GM12878 (cell line): ENCODE results near the gene PRMT3. TPM values are rescaled to one million over a fixed set of nuclear protein-coding genes. Genes with fewer than 3 reads are reported as not detected.

ENCODE experiments used
- ATAC-seq: fragments of 200-7000 bp; cut with Tn5 transposase; 3 replicates; pipeline ENCODE4 v1.9.1; 2020; ENCODE audit warnings: mild to moderate bottlenecking, moderate library complexity
- BruUV-seq: library from RNA; stranded (reverse); fragments of 400-500 nt; replicated peaks from 2 replicates; lab custom pipeline; 2021; lab: Mats Ljungman, UMichigan
- CTCF ChIA-PET: fragments of 300-600 bp; sonication (Branson Sonifier 250); formaldehyde crosslinking; extraction: SDS; loops from one replicate; lab custom pipeline; 2021; ENCODE audit warnings: inconsistent platforms; lab: Yijun Ruan, JAX
- POLR2A ChIA-PET: fragments of 350-600 bp; formaldehyde crosslinking; extraction: SDS; loops from one replicate; lab custom pipeline; 2021; ENCODE audit warnings: inconsistent platforms; lab: Charles Lee
- RAD21 ChIA-PET: fragments of 300-600 bp; sonication (Branson Sonifier 250); formaldehyde crosslinking; loops from one replicate; lab custom pipeline; 2023; ENCODE audit warnings: antibody characterized with exemption; ENCODE audit not compliant: unreplicated experiment; lab: Charles Lee
- SMC1A ChIA-PET: fragments of 300-600 bp; sonication (Branson Sonifier 250); formaldehyde crosslinking; loops from one replicate; lab custom pipeline; 2023; ENCODE audit not compliant: unreplicated experiment, uncharacterized antibody; lab: Charles Lee
- DNase-seq: peaks from one replicate; pipeline ENCODE4 v3.0.0-alpha.2; 2011; ENCODE audit warnings: low read depth, low spot score
- FAIRE-seq: peaks from 3 replicates; lab custom pipeline; 2011; peaks lifted over from hg19 to GRCh38; lab: Jason Lieb, UNC
- H2AFZ ChIP-seq: 2 replicates; pipeline ENCODE4 v1.6.0; 2011; ENCODE audit warnings: low read depth, low read length, control low read depth; ENCODE audit not compliant: control insufficient read depth
- H3K27ac ChIP-seq: 2 replicates; pipeline ENCODE4 v1.5.1; 2011; ENCODE audit warnings: control low read depth; ENCODE audit not compliant: control insufficient read depth, insufficient read depth
- H3K27me3 ChIP-seq, 2 experiments: replicated peaks in 1 of 2; 2 replicates each; pipeline versions ENCODE4 v1.6.0 to v1.6.1; 2011; ENCODE audit warnings: low read length in 1 of 2; ENCODE audit not compliant: control insufficient read depth in 2 of 2, insufficient read depth in 2 of 2
- H3K36me3 ChIP-seq, 2 experiments: 2 replicates each; pipeline ENCODE4 v1.5.1; 2011; ENCODE audit warnings: low read length in 1 of 2; ENCODE audit not compliant: control insufficient read depth in 2 of 2, insufficient read depth in 2 of 2
- H3K4me1 ChIP-seq: 2 replicates; pipeline ENCODE4 v1.6.1; 2011; ENCODE audit warnings: mild to moderate bottlenecking, low read length, moderate library complexity, mixed read lengths; ENCODE audit not compliant: control insufficient read depth, insufficient read depth
- H3K4me2 ChIP-seq: 2 replicates; pipeline ENCODE4 v1.6.0; 2011; ENCODE audit warnings: control low read depth; ENCODE audit not compliant: control insufficient read depth, insufficient read depth
- H3K4me3 ChIP-seq: fragments of 200-600 bp; sonication (generic); 2 replicates; pipeline ENCODE4 v1.5.1; 2016
- H3K79me2 ChIP-seq: 2 replicates; pipeline ENCODE4 v1.6.0; 2011; ENCODE audit warnings: low read length; ENCODE audit not compliant: control insufficient read depth, insufficient read depth
- H3K9ac ChIP-seq: 2 replicates; pipeline ENCODE4 v1.8.0; 2011; ENCODE audit warnings: low read length, control low read depth, mixed read lengths; ENCODE audit not compliant: control insufficient read depth, insufficient read depth
- H3K9me3 ChIP-seq: replicated peaks from 3 replicates; pipeline ENCODE4 v1.5.1; 2011; ENCODE audit warnings: mild to moderate bottlenecking, low read length; ENCODE audit not compliant: control insufficient read depth, insufficient read depth
- H4K20me1 ChIP-seq: 2 replicates; pipeline ENCODE4 v1.6.0; 2011; ENCODE audit not compliant: control insufficient read depth, insufficient read depth
- BACH1 ChIP-seq: fragments of 450-650 bp; IDR thresholded peaks from 2 replicates; pipeline ENCODE4 v1.6.1; 2017; ENCODE audit warnings: mild to moderate bottlenecking, borderline replicate concordance
- BCL11A ChIP-seq: IDR thresholded peaks from 2 replicates; pipeline ENCODE4 v1.6.1; 2011; ENCODE audit warnings: low read depth, low read length
- BHLHE40 ChIP-seq, 2 experiments: fragments of 450-650 bp in 1 of 2; IDR thresholded peaks; 2 replicates each; pipeline ENCODE4 v1.6.1; 2011 to 2017; ENCODE audit warnings: low read depth in 2 of 2, borderline replicate concordance in 1 of 2, improper control_type of control experiment in 1 of 2, low read length in 1 of 2, mild to moderate bottlenecking in 1 of 2
- CHD2 ChIP-seq: IDR thresholded peaks from 2 replicates; pipeline ENCODE4 v1.6.1; 2011; ENCODE audit warnings: low read depth, low read length, improper control_type of control experiment, borderline replicate concordance
- EGR1 ChIP-seq, 2 experiments: IDR thresholded peaks; 1 replicate in 1 of 2; 2 replicates in 1 of 2; pipeline ENCODE4 v1.6.1; 2011 to 2012; ENCODE audit warnings: low read depth in 2 of 2, low read length in 2 of 2, borderline replicate concordance in 1 of 2, mild to moderate bottlenecking in 1 of 2, moderate library complexity in 1 of 2
- GATAD2B ChIP-seq: fragments of 450-650 bp; conservative IDR thresholded peaks from 2 replicates; pipeline ENCODE4 v1.6.1; 2017; ENCODE audit warnings: low read depth, mild to moderate bottlenecking, moderate library complexity
- HDAC2 ChIP-seq: fragments of 200-600 bp; sonication (generic); IDR thresholded peaks from 2 replicates; pipeline ENCODE4 v1.6.1; 2017
- HDGF ChIP-seq: fragments of 450-650 bp; IDR thresholded peaks from 2 replicates; pipeline ENCODE4 v1.6.1; 2016; ENCODE audit warnings: antibody characterized with exemption
- NFXL1 ChIP-seq: fragments of 450-650 bp; IDR thresholded peaks from 2 replicates; pipeline ENCODE4 v1.6.1; 2017; ENCODE audit warnings: antibody characterized with exemption, mild to moderate bottlenecking, borderline replicate concordance
- SMARCA5 ChIP-seq: fragments of 450-650 bp; IDR thresholded peaks from 2 replicates; pipeline ENCODE4 v1.6.1; 2017; ENCODE audit warnings: mild to moderate bottlenecking
- TARDBP ChIP-seq: IDR thresholded peaks from 2 replicates; pipeline ENCODE4 v1.6.1; 2016; ENCODE audit warnings: borderline replicate concordance
- TCF12 ChIP-seq: IDR thresholded peaks from 2 replicates; pipeline ENCODE4 v1.6.1; 2011; ENCODE audit warnings: low read depth, mild to moderate bottlenecking, low read length
- ZNF217 ChIP-seq: fragments of 450-650 bp; IDR thresholded peaks from 2 replicates; pipeline ENCODE4 v1.6.1; 2017; ENCODE audit warnings: antibody characterized with exemption, mild to moderate bottlenecking
- ZNF622 ChIP-seq: fragments of 450-650 bp; IDR thresholded peaks from 2 replicates; pipeline ENCODE4 v1.6.1; 2017; ENCODE audit warnings: mild to moderate bottlenecking, inconsistent platforms
- WGBS: methylation state at CpG from one replicate; pipeline ENCODE4 v1.1.6; 2016; ENCODE audit warnings: low lambda C conversion rate; ENCODE audit not compliant: insufficient replicate concordance, insufficient coverage; ENCODE audit errors: missing lambda C conversion rate; 5-methylcytosine and 5-hydroxymethylcytosine counted together
- in situ Hi-C: fragments of 300-500 bp; cut with MboI; formaldehyde crosslinking; loops from 9 replicates; pipeline ENCODE4 v1.14.3; 2018; ENCODE audit warnings: mixed read lengths
- intact Hi-C: fragments of 100-400 bp; cut with micrococcal nuclease; formaldehyde crosslinking; loops from one replicate; pipeline ENCODE4 v1.14.2; 2022; ENCODE audit not compliant: unreplicated experiment
- polyA plus RNA-seq, 11 experiments: library from polyadenylated mRNA; depleted of rRNA in 4 of 11; unstranded in 6 of 11; stranded (reverse) in 5 of 11; fragments of >200 nt; fragmentation: Nextera tagmentation in 4 of 11; fragmentation: Illumina TruSeq in 1 of 11; extraction: Ambion mirVana in 4 of 11; extraction: Trizol in 1 of 11; gene quantifications; 1 replicate in 1 of 11; 2 replicates in 10 of 11; pipeline versions ENCODE4 v1.2.1 to v1.2.3, GENCODE V29; 2011 to 2016; ENCODE audit warnings: inconsistent platforms in 2 of 11, missing spikeins in 2 of 11, low read depth in 1 of 11
- total RNA-seq, 4 experiments: library from RNA; depleted of rRNA in 3 of 4; stranded (reverse); fragments of >200 nt in 3 of 4; fragmentation: Illumina TruSeq in 1 of 4; extraction: Trizol in 1 of 4; gene quantifications; 2 replicates each; pipeline versions ENCODE4 v1.2.1 to v1.2.3, GENCODE V29; 2013 to 2021
- TF ChIP-seq, protein P1 (sequence below): fragments of 450-650 bp; IDR thresholded peaks from 2 replicates; pipeline ENCODE4 v1.6.1; 2014; ENCODE audit warnings: mild to moderate bottlenecking

Gene PRMT3
- total and polyA plus RNA-seq, 10 of the 15 experiments (the other 5 are each of a cell fraction or from before 2014, with no cell fraction given), result 13.9 to 52.1 (median 27.7) TPM

DNA sequence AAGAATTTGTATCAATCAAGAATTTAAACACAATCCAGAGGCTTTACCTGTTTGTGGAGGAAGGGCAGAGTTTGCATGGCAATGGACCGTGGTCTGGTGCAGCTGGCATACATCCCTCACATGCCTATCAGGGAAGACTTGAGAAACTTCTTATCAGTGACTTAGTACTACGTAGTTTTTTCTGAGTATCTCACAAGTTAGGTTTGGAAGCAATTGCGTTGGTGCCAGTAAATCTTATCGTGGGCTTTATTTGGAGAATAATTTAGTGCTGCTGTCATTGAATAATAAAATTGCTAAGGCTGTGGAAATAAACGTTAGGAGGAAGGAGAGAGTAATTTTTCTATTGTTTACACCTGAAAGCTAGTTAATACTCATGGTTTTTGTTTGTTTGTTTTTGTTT, 72.3 kb downstream of the PRMT3 start:
- H3K36me3 ChIP-seq, result peaks cover 0 to 7% of the 10 kb centered on the region in 2 experiments; a peak in 2 of 4 replicates
- TF ChIP-seq BACH1 (no peak), TCF12 (no peak), HDAC2 (no peak), BCL11A (no peak), NFXL1 (no peak), EGR1 (IDR thresholded peaks at IDR 0.05; ENCODE audit: borderline replicate concordance in 1 of 2, low read depth in 2 of 2, low read length in 2 of 2) (no peak), ZNF622 (no peak), GATAD2B (no peak), HDGF (no peak), CHD2 (no peak), SMARCA5 (no peak), BHLHE40 (IDR thresholded peaks at IDR 0.05; ENCODE audit: borderline replicate concordance in 1 of 2, low read depth in 2 of 2, low read length in 1 of 2) (no peak), TARDBP (no peak), ZNF217 (no peak)
- TF ChIP-seq, protein P1, sequence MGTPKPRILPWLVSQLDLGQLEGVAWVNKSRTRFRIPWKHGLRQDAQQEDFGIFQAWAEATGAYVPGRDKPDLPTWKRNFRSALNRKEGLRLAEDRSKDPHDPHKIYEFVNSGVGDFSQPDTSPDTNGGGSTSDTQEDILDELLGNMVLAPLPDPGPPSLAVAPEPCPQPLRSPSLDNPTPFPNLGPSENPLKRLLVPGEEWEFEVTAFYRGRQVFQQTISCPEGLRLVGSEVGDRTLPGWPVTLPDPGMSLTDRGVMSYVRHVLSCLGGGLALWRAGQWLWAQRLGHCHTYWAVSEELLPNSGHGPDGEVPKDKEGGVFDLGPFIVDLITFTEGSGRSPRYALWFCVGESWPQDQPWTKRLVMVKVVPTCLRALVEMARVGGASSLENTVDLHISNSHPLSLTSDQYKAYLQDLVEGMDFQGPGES, result no peak
- in situ Hi-C loops, result no loop called here
- no peak overlapping the region for H3K4me2 ChIP-seq
- H3K4me3 ChIP-seq, result no peak overlapping the region
- no peaks in the 10 kb centered on the region for H3K4me1 ChIP-seq
- H3K27me3 ChIP-seq, result no peaks in the 10 kb centered on the region
- BruUV-seq, result no TSS peak
- ChIA-PET POLR2A (no interaction called here), CTCF (interaction anchor here (1.6 kb wide), 1 partner anchor 42 kb away, joined by 4 read pairs; no protein-coding TSS in a partner anchor), RAD21 (no interaction called here), SMC1A (interaction anchor here (1.4 kb wide), 1 partner anchor 9 kb away, joined by 5 read pairs; no protein-coding TSS in a partner anchor)
- no peak overlapping the region for H3K27ac ChIP-seq
- no peaks in the 10 kb centered on the region for H4K20me1 ChIP-seq
- intact Hi-C loops, result no loop called here
- H3K9ac ChIP-seq, result no peak overlapping the region
- H2AFZ ChIP-seq, result no peak overlapping the region
- WGBS, result 74% methylated on average over 5 of the region's 5 CpGs
- no peaks in the 10 kb centered on the region for H3K79me2 ChIP-seq
- DNase-seq (no peak), ATAC-seq (no peak), FAIRE-seq (no peak)
- no peaks in the 10 kb centered on the region for H3K9me3 ChIP-seq
